BE2C (cell line): ENCODE data around the gene CYP2B6.
"Not testable (repeated sequence)": the region's sequence is repeated elsewhere in the genome, so short reads cannot be mapped to it uniquely, and the experiment has no call there.

Source experiments
- DNase-seq: peaks from one replicate; pipeline ENCODE4 v3.0.0-alpha.2; 2020
- H3K27me3 ChIP-seq: fragments of 250-450 bp; sonication (Bioruptor Pico); 2 replicates; pipeline ENCODE4 v1.5.1; 2020; ENCODE audit warnings: mild to moderate bottlenecking
- H3K36me3 ChIP-seq: fragments of 250-450 bp; sonication (Bioruptor Pico); 2 replicates; pipeline ENCODE4 v1.5.1; 2020; ENCODE audit warnings: mild to moderate bottlenecking
- H3K4me1 ChIP-seq: fragments of 250-450 bp; sonication (Bioruptor Pico); 2 replicates; pipeline ENCODE4 v1.5.1; 2020
- H3K4me3 ChIP-seq: 2 replicates; pipeline ENCODE4 v1.5.1; 2011; ENCODE audit warnings: low read depth, low read length
- H3K9me3 ChIP-seq: fragments of 250-450 bp; sonication (Bioruptor Pico); 2 replicates; pipeline ENCODE4 v1.5.1; 2020
- CTCF ChIP-seq: IDR thresholded peaks from 2 replicates; pipeline ENCODE4 v1.5.1; 2012; ENCODE audit warnings: mild to moderate bottlenecking, low read depth, low read length

CYP2B6 gene

GRCh38 chr19:41029524-41030432, 38.7 kb downstream of the CYP2B6 start:
- H3K4me1 ChIP-seq: no peaks in the 10 kb centered on the region
- no peak overlapping the region for H3K4me3 ChIP-seq
- no peak for DNase-seq
- peaks cover 14% of the 10 kb centered on the region for H3K27me3 ChIP-seq
- no peaks in the 10 kb centered on the region for H3K9me3 ChIP-seq
- no peaks in the 10 kb centered on the region for H3K36me3 ChIP-seq
- TF ChIP-seq CTCF: no peak

GRCh38 chr19:41030651-41031050, 39.6 kb downstream of the CYP2B6 start:
- no peaks in the 10 kb centered on the region for H3K9me3 ChIP-seq
- H3K4me3 ChIP-seq: no peak overlapping the region
- H3K4me1 ChIP-seq: no peaks in the 10 kb centered on the region
- DNase-seq: no peak
- H3K36me3 ChIP-seq: no peaks in the 10 kb centered on the region
- peaks cover 12% of the 10 kb centered on the region for H3K27me3 ChIP-seq
- no peak for TF ChIP-seq CTCF

GRCh38 chr19:41031916-41032315, 40.8 kb downstream of the CYP2B6 start:
- Histone ChIP-seq H3K27me3 (no peaks in the 10 kb centered on the region; the same call in 1 of the 2 replicates), H3K4me3 (no peak overlapping the region), H3K4me1 (no peaks in the 10 kb centered on the region), H3K9me3 (no peaks in the 10 kb centered on the region), H3K36me3 (no peaks in the 10 kb centered on the region)
- no peak for TF ChIP-seq CTCF
- DNase-seq: no peak

- not testable (repeated sequence) for H3K4me1 ChIP-seq, H3K27me3 ChIP-seq, H3K36me3 ChIP-seq, DNase-seq, H3K4me3 ChIP-seq, H3K9me3 ChIP-seq
Measured at GRCh38 chr19:41033324-41033723, 42.2 kb downstream of the CYP2B6 start.

GRCh38 chr19:41039806-41040205, 48.7 kb downstream of the CYP2B6 start:
- DNase-seq: no peak
- peaks cover 4% of the 10 kb centered on the region for H3K27me3 ChIP-seq

GRCh38 chr19:41045095-41045494, 54.0 kb downstream of the CYP2B6 start:
- not testable (repeated sequence) for H3K9me3 ChIP-seq, H3K4me3 ChIP-seq, H3K4me1 ChIP-seq, DNase-seq, H3K36me3 ChIP-seq
- peaks cover 29% of the 10 kb centered on the region for H3K27me3 ChIP-seq

More at GRCh38 chr19:41039806-41040205, 48.7 kb downstream of the CYP2B6 start:
- Histone ChIP-seq H3K9me3 (no peaks in the 10 kb centered on the region; the same call in 1 of the 2 replicates), H3K36me3 (no peaks in the 10 kb centered on the region), H3K4me1 (no peaks in the 10 kb centered on the region), H3K4me3 (no peak overlapping the region)
- TF ChIP-seq CTCF: no peak

- H3K9me3 ChIP-seq: no peaks in the 10 kb centered on the region
- H3K27me3 ChIP-seq: peaks cover 57% of the 10 kb centered on the region
- no peaks in the 10 kb centered on the region for H3K36me3 ChIP-seq
- H3K4me3 ChIP-seq: no peak overlapping the region
- TF ChIP-seq CTCF: no peak
- H3K4me1 ChIP-seq: no peaks in the 10 kb centered on the region
- no peak for DNase-seq
Measured at GRCh38 chr19:41050426-41050825, 59.3 kb downstream of the CYP2B6 start.

- H3K9me3 ChIP-seq, H3K4me1 ChIP-seq, H3K4me3 ChIP-seq, H3K36me3 ChIP-seq, DNase-seq: not testable (repeated sequence)
- H3K27me3 ChIP-seq: peaks cover 56% of the 10 kb centered on the region
Measured at GRCh38 chr19:41052162-41052561, 61.1 kb downstream of the CYP2B6 start.

GRCh38 chr19:41053331-41053730, 62.2 kb downstream of the CYP2B6 start:
- not testable (repeated sequence) for DNase-seq, H3K4me3 ChIP-seq, H3K9me3 ChIP-seq, H3K36me3 ChIP-seq, H3K4me1 ChIP-seq
- H3K27me3 ChIP-seq: peaks cover 52% of the 10 kb centered on the region
